ENCODE measurements around the gene NINJ2.
"Not testable (repeated sequence)": the region's sequence is repeated elsewhere in the genome, so short reads cannot be mapped to it uniquely, and the experiment has no call there.

NINJ2 gene

DNA sequence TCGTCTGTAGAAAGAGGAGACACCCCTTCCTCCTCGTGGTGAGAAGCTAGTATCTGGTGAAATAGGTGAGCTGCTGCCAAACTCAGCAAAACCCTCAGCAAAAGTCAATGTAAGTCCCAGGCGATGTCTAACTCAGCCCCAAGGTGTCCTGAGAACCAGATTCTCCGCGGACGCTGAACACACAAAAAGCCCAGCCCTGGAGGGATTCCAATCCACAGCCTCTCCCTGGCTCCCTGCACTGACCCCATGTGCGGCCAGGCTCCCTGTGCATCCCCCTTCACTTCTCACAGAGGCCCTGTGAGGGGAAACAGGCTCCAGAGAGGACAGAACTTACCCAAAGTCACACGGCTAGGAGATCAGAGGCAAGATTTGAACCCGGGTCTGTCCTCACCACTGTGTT lies 81.5 kb downstream of the NINJ2 start:
- no peak for DNase-seq

DNA sequence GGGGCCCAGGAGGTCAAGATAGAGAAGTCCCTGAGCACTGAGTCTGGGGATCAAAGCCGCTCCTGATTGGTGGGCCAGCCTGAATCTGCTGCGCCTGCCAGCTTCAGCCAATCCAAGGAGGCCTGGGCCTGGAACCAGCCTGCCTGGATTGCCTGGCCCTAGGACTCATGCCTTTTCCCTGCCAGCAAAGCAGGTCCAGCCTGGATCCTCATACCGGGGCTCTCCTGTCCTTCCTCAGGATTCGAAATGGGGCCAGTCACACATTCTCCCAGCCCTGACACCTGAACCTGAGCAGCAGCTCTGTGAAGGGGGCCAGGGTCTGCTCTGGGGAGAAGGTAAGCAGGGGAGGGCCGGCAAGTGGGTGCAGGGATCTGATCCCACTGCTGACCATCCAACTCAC lies 81.9 kb downstream of the NINJ2 start:
- no peak for DNase-seq

DNA sequence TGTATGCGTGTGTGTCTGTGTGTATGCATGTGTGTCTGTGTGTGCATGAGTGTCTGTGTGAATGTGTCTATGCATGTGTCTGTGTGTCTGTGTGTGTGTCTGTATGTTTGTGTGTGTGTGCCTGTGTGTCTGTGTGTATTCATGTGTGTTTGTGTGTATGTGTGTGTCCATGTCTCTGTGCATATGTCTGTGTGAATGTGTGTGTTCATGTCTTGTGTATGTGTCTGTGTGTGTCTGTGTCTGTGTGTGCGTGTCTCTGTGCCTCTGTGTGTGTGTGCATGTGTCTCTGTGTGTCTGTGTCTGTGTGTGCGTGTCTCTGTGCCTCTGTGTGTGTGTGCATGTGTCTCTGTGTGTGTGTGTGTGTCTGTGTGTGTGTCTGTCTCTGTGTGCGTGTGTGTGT lies 82.4 kb downstream of the NINJ2 start:
- DNase-seq: no peak

DNA sequence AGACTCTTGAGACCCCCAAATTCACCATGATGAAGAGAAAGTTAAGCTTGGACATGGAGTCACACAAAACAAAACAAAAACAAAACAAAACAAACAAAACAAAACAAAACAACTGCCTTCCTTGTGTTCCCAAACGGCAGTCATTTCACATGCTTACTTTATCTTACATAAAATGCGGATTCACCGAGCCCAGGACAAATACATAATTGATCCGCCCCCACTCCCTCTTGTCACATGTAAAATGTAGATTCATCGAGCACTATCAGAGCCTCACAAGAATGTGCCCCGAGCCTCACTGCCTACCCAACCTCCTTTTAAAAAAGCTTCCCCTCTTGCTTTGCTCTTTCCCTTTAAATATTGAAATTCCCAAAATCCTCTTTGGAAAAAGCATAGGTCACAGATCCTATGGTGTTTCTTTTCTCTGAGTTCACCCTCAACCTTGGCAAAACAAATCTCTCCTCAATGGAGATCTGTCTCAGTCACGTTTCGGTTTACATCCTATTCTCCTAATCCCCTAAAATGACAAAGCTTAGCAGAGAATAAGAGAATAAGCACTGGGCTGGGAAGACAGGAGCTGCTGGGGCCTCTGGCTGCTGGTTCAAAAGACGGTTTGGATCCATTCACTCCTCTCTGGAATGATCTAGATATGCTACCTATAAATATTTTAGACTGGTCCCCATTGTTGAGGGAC lies 83.7 kb downstream of the NINJ2 start:
- DNase-seq: no peak

DNA sequence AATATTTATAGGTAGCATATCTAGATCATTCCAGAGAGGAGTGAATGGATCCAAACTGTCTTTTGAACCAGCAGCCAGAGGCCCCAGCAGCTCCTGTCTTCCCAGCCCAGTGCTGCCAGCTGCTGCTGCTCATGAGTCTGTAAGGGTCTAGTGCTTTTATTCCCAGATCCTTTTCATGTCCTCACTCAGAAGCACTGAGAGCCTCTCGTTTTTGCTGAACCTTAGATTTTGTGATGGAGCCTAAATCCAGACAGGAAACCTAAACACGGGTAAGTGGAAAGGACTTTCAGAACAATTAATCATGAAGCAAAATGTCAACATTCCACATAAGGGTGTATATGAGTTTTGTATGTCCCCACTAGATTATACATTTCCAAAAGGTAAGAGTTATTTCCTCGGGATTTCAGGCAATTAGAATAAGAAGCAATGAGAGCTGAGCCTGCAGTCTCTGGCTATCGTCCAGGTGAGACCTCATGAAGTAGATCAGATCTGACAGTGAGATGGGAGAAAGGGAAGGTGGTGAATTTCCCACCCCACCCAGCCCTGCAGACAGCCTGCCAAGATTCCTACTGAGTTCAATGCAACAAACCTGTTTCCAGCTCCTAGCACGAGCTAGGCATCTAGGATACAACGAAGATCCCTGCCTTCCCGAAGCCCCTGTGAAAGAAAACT lies 84.4 kb downstream of the NINJ2 start:
- DNase-seq: peak; percentile 75

DNA sequence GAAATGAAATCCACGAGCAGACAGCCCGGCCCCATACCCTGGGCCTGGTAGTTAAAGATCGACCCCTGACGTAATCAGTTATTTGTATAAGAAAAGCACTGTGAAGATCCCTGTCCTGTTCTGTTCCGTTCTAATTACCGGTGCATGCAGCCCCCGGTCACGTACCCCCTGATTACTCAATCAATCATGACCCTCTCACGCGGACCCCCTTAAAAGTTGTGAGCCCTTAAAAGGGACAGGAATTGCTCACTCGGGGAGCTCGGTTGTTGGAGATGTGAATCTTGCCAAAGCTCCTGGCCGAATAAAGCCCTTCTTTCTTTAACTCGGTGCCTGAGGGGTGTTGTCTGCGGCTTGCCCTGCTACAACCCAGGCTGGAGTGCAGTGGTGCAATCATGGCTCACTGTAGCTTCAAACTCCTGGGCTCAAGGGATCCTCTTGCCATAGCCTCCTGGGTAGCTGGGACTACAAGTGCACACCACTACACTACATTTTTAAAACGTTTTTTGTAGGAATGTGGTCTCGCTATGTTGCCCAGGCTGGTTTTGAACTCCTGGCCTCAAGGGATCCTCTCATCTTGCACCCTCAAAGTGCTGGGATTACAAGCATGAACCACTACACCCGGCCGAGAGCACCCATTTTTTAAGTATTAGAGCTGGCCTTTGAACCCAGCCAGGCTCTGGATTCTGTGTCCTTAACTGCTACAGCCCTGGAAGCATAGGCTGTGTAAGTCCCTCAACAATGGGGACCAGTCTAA lies 85.1 kb downstream of the NINJ2 start:
- DNase-seq: not testable (repeated sequence)

DNA sequence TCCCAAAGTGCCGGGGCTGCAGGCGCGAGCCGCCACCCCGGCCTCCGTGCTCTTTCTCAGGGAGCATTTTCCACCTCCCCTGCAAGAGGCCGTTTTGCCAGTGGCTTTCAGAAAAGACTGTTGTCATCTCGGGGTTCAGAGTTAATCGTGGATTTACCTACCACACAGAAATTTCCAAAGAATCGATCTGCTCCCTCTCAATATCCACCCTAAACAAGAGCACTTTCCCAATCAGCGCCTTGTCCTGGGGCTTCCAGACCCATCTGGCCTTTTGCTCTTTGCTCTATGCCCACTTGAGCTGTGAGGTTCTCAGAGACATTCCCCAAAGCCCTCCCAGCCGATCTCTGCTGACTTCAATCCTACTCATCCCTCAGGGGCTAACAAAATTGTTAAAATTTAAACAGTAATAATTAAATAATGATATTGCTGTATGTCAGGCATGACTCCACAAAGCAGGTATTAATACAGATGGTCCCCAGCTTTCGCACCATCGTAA lies 86.6 kb downstream of the NINJ2 start:
- no peak for DNase-seq

DNA sequence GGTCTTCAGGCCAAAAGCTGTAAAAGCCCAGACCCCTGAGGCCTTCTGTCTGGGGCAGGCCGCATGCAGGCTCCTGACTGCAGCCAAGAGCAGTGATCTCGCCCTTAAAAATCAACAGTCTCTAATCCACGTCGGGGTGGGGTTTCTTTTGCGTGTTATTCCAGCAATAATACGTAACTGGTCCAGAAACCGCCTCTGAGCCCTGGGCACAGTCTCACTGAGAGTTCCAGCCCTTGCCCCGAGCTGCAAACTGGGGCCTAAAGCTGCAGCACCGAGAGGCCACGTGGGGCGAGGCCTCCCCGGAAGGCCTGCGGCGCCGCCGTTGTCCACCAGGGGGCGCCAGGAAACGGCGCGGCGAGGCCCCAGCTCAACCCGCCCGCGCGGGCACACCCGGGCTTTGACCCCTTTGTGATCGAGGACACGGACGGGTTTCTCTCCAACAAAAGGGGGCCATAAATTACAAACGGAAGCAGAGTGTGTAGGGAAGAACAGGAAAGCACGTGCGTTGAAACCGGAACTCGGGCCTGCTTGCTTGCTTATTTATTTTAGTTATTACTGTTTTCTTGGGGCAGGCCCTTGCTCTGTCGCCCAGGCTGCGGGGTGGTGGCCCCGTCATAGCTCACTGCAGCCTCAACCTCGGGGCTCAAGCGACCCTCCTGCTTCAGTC lies 87.2 kb downstream of the NINJ2 start:
- no peak for DNase-seq

DNA sequence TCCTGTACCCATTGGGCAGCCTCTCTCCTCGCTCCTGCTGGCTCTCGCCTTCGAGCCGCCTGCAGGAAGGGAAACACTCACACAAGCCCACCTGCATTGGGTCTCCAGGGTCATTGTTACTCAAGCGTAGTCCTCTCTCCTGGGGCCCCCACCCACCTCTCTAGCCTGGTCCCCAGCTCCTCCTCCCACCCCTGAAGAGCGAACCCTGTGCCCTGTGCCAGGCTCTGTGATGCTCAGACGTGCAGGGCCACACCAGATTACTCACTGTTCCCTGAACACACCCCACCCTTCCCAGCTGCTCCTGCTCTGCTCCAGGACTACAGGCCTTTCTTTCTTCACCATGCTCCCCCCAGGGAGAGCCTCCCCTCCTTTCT lies 88.1 kb downstream of the NINJ2 start:
- DNase-seq: no peak

DNA sequence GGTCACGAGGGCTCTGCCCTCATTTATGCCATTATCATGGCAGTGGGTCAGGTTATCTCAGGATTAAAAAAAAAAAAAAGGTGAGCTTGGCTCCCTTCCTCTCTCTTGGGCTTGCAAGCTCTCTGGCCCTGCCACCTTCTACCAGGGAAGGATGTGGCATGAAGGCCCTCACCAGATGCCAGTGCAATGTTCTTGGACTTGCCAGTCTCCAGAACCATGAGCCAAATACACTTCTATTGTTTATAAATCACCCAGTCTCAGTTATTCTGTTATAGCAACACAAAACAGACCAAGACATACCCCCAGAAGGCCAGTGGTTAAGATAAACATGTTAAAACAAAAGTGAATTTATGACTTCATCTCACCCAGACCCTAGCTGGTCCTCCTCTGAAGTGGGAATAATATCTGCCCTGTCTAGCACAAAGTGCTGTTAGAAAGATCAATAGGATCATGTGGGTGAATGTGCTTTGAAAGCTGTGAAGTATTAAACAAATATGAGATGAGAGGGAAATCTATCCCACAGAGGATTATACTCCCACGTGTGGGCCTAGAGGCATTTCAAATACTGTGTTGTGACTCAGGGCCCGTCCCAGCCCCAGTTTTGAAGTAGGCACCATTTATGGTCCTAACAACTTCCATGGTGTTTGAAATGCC lies 88.6 kb downstream of the NINJ2 start:
- no peak for DNase-seq

DNA sequence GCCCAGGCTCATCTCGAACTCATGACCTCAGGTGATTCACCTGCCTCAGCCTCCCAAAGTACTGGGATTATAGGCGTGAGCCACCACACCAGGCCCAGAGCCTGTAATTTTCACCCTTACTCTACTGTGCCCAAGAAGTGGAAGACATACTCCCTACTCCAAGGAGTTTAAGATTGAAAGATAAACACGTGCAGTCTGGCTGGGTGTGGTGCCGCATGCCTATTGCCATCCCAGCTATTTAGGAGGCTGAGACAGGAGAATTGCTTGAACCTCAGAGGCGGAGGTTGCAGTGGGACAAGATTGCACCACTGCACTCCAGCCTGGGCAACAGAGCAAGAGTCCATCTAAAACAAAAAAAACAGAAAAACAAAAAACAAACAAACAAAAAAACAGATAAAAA lies 90.0 kb downstream of the NINJ2 start:
- DNase-seq: no peak

DNA sequence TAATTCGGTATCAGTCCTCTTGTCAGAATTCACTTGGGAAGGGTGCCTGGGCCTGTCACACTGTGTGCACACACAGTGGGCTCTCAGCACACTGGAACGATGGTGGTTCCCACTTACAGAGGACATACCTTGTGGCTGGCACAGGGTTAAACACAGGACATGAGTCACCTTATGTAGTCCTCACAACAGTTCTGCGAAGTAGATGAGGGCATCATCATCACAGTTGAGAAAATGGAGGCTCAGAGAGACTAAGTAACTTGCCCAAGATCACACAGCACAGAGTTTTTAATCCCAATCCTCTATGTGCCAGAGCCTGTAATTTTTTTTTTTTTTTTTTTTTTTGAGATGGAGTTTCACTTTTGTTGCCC lies 90.7 kb downstream of the NINJ2 start:
- DNase-seq: no peak

DNA sequence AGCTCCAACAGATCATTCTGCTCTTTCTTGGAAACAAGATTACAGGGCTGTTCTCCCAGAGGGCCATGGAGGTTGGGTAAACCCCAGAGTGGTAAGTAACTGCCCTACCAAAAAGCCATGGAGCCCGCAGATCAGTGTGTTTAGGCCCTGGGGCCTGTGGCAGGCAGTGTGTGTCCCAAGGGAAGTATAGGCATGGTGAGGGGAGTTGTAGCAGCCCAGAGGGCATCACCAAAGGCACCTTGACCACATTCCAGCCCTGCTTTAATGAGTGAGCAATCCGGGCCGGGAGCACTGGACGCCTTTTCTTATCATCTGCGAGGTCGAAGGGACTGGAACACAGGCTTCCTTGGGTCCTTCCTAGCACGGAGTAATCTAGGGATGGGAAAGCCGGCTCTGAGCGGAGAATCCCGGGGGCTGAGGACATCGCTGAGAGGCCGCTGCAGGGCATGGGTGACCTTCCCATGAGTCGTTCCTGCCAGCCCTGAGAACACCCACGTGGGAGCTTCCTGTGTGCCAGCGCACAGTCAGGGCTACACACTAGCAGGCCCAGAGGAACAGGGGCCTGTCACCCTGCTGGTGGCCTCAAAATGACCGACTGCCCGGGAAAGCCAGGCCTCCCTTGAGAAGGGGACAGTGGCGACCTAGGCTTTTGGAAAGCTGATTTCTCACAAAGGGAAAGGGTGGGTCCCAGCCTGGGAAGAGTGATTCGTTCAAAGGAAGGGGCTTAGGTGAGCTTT lies 91.3 kb downstream of the NINJ2 start:
- DNase-seq: no peak

DNA sequence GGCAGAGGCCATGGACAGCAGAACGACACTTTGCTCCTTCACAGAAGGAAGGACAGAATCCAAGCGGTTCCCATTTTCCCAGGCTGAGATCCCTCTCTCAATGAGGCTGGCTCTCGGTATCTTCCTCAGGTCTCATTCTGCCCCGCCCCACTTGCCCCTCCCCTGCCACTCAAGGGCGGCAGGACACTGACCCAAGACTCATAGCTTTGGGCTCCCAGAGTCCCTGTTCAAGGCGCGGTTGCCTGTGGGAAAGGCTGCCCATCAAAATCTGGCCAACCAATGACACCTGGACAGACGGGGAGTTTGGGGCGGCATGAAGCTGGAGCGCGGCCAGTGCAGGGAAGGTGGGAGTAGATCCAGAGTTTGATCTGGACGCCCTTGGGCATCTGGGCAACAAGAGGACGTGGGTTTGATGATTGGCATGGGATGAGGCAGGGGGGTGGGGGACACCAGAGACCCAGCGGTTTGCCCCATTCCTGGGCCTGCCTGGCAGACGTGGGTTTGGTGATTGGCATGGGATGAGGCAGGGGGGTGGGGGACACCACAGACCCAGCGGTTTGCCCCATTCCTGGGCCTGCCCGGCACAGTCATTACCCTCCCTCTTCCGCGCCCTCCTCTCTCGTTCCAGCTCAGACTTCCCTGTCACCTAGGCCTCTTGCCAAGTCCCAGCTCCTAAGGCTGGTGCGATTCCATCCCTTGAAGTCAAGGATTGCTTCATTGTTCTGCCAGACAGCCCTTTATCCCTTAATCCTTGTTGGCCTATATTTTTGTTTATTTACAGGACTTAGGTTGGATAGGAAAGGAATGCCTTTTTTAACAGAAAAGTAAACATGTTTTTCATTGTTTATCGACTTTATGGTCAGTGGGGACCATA lies 92.1 kb downstream of the NINJ2 start:
- DNase-seq: no peak

DNA sequence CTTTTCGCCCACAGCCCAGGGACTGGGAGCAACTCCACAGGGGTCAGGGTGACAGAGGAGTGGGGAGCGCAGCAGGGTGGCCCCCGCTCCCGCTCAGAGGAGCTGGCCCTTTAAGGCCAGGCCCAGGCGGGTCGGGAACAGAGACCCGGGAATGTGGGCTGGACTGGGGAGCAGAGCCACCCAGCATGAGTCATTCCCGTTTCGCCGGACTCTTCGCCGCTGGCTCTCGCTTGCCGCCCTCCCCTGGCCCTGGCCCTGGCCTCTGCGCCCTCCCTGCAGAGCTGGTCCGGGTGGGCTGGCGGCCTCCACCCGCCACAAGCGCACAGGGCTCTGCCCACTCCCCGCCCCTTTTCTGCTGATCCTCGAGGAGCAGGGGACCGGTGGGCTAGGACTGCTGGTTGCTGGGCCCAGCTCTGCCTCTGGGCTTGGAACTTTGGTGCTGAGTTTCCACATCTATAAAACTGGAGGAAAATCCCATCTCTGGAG lies 92.8 kb downstream of the NINJ2 start:
- no peak for DNase-seq

DNA sequence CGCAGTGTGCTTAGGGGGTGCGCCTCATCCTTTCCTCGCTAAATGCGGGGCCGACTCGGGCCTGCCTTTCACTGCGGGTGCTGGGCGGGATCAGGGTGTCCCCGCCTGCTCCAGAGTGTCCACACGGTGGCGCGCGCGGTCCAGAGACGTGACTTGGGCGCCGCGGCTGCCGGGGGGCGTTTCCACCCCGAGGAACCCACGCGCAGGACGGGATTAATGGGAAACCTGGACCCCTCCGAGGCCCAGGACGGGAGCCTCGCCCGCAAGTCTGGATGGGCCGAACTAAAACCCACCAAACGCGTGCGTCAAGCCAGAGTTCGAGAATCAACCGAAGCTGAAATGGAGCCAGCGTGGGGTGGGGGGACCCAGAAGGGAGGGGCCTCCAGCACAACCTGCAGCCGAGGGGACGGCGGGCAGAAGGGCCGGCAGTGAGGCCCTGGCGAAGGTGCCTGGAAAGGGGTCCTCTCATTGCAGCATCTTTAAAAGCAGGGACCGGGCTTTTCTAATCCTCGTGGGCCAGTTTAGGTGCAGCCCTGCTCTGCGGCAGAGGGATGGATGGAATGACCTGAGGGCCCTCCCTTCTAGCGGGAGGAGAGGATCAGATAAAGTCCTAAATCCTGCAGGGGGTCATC lies 93.3 kb downstream of the NINJ2 start:
- DNase-seq: peak; percentile 30

DNA sequence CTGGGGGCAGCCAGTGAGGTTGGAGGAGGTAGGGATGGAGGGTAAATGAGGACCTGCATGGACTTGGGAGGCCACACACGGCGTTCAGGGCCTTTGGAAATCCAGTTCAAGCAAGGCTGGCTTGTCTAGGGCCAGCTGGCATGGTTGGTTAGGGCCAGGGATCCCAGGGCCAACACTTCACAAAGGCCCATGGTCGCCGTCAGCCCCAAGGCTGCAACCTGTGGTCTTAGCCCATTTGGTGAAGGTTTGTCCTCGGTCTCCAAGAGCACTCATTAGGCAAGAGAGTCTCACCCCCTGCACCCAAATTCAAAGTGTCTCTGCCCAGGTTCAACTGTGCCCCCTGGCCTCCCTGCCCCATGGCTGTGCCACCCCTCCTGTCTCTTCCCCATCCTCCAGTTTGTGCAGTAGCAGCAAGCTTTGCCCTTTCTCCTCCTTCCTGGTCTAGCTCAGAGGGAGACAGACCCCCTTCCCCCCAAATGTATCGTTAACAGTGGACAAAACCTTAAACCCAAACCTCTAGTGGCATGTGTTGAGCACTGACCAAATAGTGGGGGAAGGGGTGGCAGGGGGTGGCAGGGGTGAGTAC lies 94.1 kb downstream of the NINJ2 start:
- DNase-seq: no peak

DNA sequence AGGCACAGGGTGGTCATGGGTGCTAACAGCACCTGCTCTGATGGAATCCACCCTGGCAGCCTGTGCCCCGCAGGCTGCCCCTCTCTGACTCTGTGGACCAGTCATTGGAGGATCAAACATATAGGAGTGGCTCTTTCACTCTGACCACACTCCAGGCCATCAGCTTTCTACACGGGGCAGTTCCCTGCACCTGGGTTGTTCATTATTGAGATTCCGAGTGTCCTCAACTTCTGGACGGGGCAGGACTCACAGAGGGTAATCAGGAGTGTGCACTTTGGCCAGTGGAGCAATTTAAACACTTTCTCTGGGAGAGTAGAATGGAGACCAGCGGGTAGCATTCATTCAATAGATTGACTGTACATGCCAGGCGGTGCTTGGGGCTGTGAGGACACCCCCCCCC lies 94.8 kb downstream of the NINJ2 start:
- DNase-seq: no peak

DNA sequence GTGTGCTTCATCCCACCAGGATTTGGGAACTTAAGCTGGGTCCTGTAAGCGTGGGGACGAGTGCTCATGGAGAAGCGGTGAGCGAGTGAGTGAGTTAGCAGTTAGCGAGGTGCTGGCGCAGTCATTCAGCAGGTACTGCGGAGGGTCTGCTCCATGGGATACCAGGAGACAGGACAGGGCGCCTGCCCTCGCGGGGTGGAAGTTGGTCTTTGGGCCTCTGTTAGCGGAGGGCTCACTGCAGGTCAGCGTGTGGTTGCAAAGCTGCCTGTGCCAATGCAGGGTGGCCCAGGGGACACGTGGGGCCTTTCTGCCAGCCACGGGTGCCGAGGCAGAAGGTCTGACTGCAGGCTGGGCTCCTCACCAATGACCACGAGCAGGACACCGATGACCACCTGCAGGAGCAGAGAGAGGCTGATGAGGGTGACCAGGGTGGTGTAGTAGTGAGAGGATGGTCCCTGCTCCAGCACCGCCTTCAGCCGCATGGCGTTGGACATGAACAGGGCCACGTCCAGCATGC lies 97.6 kb downstream of the NINJ2 start:
- DNase-seq: no peak

DNA sequence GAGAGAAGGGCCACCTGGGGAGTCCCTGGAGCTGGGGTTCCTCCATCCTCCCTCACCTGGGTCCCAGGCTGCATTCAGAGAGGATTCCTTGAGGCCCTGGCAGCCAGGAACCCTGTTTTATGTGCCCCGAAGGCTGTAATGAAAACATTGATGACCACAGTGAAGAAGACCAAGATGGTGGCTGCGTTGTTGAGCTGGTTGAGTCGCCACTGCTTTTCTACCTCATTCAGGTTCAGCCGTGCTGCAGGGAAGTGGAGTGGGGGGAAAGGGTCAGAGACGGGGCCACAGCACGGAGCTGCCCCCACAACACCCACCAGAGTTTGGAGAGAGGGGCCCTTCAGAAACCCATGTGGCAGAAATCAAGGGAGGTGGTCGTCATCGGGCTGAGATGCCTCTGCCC lies 98.1 kb downstream of the NINJ2 start:
- no peak for DNase-seq

Measured in DMS79 (cell line).